Stimulated activated CD4-positive, alpha-beta T cell treated with anti-CD3 and anti-CD28 coated beads, TNF-alpha, amount 100 ng/mL, for 1 hour (primary cell): ENCODE data around the gene MITF.
"Not testable (repeated sequence)": the region's sequence is repeated elsewhere in the genome, so short reads cannot be mapped to it uniquely, and the experiment has no call there.

ENCODE experiments used
- DNase-seq, 3 donors: peaks; one replicate each; pipeline ENCODE4 v3.0.0-alpha.2; 2020; ENCODE audit warnings: low read depth in 3 of 3, low spot score in 1 of 3

MITF gene

DNA sequence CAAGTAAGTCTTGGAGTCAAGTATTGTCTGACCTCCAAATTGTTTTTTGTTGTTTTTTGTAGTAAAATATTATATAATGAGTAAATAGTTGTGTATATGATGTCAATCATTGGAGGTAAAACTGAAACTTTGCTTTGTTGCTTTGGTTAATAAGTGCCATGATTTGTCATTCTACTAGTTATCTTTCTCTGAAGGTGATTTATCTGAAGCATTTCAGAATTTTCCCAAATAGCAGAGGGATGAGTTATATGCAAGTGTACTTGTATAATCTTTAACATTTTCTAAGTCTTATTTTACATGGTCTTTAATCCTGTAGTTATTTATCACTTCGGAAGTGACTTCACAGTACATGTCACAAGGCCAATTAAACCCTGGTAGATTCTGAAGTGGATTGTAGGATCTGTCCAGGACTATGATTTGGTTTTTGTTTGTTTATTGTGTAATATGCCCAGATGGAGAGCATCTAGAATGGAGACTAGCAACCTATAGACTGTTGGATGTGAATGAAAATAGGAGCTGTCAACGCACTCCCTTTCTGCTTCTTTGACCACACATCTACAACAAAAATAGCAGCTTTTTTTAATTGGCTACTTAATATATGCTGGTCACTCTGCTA lies 167.2 kb downstream of the MITF start:
- DNase-seq, result no peak

DNA sequence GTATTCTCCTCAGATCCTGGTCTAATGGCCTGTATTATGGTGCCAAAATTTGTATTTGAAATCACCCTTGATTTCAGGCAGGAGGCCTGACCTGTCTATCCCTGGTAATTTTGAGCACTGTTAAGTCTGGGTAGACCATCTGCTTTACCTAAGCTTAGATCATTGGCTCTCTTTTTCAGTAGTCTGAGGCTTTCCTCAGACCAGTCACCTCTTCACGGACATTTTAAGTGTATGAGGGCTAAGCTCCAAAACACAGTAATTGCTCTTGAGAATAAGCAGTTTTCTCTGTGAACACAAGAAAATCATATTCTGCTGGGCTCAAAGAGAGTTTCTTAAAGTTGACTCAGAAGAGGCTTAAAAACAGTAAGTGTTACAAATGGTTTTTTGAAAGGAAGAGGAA lies 168.3 kb downstream of the MITF start:
- DNase-seq, result no peak

DNA sequence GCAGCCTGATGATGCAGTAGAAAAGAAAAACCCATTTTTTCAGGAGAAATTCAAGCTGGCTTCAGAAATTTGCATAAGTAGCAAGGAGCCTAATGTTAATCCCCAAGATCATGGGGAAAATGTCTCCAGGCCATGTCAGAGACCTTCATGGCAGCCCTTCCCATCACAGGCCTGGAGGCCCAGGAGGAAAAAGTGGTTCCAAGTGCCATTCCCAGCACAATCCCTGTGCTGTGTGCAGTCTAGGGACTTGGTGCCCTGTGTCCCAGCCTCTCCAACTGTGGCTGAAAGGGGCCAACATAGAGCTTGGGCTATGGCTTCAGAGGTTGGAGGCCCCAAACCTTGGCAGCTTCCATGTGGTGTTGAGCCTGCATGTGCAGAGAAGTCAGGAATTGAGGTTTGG lies 170.6 kb downstream of the MITF start:
- DNase-seq, result not testable (repeated sequence)

DNA sequence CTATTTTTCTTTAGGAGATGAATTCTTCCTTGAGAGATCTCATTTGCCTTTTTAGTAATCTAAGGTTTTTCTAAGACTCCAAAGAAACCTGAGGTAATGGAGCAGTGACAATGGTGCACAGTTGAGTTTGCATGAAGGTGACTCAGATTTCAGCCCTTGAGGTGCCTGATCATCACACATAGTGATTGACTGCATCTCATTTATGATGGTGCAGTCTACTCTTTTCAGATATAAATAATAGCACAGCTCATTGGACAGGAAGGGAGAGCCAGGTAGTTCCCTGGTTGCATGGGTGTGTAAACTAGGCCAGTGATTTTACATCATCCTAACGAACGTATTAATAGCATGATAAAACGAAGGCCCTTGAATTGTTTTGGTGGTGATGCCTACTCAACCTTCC lies 174.2 kb downstream of the MITF start:
- DNase-seq, result no peak

DNA sequence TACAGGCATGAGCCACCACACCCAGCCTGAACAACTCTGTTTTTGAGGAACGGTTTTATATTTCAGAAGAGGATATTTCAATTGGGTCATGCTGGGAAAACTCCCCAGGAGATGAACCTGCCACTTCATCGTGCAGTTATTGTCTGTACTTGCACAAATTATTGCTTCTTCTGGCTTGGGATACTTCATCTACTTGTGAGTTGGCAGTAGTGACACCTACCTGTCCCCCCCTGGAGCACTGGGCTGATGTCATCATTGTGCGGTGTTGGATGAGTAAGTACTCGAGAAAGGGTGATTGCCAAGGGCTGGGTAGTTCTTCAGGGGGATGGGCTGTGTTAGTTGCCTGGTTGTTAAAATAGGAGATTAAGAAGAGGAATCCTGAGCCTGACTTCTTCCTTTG lies 175.1 kb downstream of the MITF start:
- DNase-seq, result no peak

DNA sequence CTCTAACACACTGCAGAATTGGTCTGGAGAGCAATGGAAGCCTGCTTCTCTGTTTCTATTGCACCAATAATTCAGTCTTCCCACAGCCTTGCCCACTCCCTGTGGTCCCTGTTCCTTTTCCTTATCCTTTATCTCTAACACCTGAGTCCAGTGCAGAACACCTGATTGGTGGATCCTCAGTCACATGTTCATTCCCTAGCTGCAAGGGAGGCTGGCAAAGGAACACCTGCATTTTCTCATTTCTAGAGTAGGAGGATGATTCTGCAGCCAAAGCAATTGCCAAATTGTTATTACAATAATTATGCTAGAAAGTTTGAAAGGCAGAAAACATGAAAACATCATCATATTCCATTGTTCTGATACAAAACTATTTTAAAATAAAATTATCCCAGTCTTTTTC lies 176.5 kb downstream of the MITF start:
- no peak for DNase-seq

DNA sequence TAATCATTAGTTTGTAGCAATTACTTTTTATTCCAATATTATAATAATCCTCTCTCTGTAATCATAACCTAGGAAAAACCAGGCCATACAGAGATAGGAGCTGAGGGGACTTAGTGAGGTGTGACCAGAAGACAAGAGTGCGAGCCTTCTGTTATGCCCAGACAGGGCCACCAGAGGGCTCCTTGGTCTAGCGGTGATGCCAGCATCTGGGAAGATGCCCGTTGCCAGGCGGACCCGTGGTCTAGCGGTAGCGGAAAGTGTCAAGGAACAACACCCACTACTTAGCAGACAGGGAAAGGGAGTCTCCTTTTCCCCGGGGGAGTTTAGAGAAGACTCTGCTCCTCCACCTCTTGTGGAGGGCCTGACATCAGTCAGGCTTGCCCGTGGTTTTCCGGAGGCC lies 180.7 kb downstream of the MITF start:
- not testable (repeated sequence) for DNase-seq

DNA sequence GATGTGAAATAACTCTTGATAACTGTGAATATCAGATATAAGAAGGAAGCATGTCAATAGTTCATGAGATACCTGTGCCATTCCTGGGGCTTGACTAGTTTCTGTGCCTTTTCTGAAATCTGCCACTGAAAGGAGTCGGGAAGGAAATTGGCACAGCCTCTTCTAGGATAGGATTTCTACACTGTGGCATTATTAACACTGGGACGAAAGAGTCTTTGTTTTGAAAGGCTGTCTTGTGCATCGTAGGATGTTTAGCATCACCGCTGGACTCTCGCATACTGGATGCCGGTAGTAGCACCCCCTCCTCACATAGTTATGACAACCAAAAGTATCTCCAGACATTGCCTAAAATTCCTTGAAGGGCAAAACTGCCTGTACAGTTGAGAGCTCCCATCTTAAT lies 182.4 kb downstream of the MITF start:
- no peak for DNase-seq

DNA sequence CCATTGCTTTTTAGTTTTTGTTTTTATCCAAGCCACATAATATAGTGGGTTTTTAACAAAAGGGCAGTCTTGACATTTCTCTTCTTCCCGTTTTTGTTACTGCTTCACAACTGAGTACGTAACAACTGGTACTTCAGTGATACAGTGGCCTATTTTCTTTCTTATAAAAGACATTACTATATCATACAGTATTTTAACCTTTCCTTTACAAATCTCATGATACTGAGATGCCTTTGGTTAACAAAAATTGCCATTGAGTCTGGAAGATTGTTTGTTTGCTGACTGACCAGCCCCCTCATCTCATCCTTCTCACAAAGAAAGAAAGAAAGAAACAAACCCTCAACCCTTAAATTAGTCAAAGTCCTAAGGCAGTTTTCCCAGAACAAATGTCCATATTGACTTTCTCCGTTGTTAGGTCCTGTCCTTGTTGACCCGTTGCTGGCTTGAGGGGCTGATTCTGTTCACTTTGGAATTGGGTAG lies 183.3 kb downstream of the MITF start:
- no peak for DNase-seq

DNA sequence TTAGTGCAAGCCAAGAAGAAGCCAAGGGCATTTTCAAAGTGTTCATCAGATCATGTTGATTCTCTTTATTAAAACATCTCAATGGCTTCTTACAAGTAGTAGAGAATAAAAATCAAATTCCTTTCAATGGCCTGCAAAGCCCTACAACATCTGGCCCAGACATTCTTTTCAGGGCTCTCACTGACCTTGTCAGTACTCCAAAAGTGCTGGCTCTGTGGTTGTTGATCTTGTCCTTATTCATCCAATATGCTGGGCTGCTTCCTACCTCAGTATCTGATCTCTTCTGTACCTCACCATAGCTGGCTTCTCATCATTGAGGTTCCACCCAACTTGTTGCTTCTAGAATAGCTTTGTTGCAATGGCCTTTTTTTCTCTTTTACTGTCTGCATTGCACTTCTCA lies 186.2 kb downstream of the MITF start:
- no peak for DNase-seq

DNA sequence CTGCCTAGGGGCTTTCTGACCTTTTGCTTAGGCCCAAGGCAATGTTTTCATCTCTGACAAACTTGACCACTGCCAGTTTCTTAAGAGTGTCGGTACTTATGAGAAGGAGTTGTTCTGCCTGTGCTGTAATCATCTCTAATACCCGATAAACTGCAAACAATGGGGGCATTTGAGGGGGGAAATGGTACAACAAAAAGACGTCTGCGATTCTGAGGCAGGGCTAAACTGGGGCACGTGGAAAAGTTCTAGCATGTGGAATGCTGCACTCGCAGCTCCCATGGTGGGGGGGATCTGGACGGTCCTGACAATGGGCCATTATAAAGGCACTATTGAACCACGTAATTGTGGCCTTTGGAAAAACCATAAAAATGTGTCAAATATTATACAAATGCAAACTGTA lies 187.1 kb downstream of the MITF start:
- no peak for DNase-seq

DNA sequence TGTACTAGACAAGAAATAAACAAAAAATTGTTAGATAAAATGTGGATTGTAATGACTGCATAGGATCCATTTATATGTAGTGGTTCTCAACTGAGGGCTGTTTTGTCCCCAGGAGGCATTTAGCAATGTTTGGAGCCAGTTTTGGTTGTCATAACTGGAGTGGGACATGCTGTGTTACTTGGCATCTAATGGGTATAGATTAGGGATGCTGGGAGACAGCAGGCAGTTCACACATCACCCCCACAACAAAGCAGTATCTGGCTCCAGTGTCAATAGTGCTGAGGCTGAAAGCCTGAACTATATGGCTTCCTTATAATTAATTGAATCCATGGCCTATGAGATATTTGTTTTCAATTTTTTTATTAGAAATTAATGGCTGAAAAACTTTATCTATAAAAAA lies 188.3 kb downstream of the MITF start:
- DNase-seq, result no peak

DNA sequence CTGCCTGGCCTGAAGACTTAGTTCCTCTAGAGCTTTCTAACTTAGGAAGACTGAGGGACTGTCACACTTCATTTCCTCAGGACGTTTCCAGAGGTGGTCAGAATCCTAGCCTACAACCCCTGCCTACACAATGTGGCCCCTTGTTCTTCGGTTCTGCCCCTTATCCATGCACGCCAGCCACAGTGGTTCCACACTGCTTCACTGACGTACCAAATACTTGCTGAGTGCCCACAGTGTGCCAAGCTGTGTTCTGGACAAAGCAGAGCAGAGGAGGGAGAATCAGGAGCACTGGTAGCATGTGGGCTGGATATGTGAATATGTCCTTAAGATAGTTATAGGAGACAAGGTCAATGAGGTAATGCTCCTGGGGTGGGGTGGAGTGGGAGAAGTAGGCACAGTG lies 189.8 kb downstream of the MITF start:
- DNase-seq, result no peak

DNA sequence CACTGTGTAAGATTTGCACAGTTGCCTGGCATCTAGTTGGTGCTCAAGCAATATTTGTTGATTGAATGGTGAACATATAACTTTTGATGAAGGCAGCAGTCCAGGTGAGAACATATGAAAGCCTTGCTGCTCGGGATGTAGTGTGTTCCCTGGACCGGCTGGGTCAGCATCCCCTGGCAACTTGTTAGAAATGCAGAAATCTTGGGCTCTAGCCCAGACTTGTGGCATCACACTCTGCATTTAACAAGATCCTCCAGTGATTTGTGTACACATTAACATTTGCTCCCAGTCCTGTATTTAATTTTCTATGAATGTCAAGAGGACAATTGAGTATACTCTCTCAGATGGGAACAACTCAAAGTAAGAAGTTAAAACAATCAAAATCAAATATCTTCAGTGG lies 191.3 kb downstream of the MITF start:
- DNase-seq, result no peak

DNA sequence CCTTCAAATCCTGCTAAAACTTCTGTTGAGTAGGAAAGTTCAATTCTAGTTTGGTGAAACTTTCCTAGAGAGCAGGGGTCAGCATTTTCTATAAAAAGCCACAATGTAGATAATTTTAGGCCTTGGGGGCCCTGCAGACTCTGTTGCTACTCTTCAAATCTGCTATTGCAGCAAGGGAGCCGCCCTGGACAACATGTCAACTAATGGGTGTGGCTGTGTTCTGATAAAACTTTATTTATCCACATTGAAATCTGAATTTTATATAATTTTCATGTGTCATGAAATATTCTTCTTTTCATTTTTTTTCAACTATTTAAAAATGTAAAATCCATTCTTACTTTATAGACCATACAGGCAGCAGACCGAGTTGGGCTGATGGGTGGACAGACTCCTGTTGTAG lies 192.8 kb downstream of the MITF start:
- no peak for DNase-seq

DNA sequence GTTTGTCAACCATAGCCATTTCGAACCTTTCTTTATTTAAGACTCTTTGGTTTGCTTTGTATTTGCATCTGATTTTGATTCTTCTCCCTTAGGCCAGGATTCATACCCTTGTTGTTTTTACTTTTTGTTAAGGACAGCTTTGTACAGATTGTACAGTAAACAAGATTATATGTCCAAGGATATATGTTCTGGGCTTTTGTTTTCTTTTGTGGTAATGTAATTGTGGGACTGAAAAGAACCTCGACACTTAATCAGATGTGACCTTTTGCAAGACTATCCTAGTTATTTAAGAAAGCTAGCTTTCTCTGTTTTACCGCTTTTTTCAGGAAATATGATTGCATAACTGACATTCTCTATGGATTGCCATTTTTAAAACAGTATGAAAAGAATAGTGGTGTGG lies 193.2 kb downstream of the MITF start:
- no peak for DNase-seq

DNA sequence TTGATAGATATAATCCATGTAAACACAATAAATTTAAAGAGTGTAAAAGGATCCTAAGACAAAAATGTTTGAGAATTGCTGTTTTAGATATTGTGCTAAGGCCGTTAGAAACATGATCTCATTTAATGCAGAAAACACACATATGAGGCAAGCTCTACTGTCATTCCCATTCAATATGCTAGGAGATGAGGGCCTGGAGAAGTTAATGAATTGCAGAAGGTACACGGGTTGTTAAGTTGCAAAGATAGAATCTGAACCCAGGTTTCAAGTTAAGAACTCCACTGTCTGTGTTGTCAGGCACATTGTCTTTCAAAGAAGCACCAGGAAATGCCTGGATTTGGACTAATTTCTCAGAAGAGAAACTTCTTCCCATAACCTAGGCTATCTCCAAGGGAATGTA lies 195.1 kb downstream of the MITF start:
- no peak for DNase-seq

DNA sequence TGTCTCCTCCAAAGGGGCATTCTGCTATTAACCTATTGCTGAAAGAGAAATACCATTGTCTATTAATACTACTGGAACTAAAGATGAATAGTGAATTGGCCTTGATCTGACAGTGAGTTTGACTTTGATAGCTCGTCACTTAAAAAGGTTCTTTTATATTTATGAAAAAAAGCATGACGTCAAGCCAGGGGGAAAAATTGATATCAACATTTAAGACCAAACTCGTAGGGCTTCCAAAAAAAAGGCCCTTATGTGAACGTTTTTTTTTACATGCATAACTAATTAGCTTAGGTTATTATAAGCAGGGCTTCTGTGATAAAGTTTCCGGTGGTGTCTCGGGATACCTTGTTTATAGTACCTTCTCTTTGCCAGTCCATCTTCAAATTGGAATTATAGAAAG lies 197.0 kb downstream of the MITF start:
- DNase-seq, result no peak

DNA sequence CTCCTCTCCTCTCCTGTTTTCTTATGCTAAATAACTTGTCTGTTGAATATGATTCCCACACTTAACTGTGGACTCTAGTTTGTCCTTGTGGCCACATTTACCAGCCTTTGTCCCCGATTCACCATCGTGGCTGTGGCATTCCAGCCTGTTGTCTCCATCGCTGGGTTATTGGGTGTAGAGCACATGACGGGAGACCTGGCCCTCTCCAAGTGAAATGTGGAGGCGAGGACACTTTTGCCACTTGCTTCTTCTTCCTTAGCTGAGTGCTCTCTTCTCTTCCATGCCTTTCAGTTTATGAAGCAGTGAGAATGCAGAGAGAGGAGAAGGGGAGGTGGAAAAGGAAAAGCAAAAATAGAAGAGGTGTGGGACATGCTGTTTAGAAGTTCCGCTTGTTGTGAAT lies 198.8 kb downstream of the MITF start:
- DNase-seq, result no peak

DNA sequence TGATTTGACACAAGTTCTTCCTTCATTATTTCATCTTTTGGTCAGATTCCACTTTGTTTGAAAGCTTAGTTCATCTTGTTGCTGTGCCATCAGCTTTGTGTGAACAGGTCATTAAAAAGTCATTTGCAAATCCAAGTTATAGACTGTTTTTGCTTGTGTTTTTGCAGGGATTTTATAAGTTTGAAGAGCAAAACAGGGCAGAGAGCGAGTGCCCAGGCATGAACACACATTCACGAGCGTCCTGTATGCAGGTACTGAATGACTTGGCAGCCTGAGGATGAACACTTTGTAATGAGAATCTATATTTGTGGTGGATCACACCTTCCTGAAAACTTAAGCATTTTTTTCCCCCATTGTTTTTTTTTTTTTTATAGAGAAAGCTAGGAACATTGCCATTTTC lies 199.7 kb downstream of the MITF start:
- DNase-seq, result no peak

DNA sequence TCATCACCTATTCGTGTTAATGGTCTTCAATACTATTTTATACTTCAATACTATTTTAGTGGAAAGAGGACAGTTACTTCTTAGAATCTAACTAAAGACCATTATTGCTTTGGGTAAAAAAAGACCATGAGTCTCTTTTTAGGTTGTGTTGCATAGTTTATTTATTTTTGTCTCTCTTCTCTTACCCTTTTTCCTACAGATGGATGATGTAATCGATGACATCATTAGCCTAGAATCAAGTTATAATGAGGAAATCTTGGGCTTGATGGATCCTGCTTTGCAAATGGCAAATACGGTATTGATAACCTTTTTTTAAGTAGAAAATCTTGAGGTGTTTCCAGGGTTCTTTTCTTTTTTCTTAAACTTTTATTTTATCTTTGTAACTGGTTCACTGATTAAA lies 201.8 kb downstream of the MITF start:
- no peak for DNase-seq

DNA sequence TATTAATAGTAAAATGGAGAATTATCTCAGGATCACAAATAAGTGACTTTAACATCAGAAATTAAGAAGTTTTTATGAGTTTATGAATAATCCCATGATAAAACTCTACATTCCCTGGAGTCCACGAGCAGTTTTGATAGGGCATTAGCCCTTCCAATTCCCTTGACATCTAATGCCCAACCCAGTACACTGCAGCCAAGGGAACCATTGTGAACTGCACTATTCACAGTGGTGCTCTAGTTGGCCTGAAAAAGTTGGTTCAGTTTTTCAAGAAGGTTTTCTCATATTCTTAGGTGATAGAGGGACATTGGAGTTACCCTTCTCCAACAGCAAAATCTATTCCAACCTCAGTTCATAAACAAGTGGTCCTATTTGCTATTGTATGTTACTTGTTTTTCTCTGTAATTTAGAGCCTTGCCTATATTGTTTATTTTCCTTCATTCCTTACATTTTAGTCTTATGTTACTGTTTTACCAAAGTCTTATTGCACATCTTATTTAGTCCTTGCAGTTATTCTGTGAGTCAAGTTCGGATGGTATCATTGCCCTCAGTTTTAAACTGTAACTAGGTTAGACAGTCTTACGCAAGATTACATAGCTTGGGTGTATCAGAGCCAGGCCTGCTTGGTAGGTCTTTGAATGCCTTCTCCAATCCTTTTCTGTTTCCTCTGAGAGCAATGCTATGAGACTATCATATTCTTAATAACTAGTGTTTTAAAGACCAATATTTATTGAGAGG lies 202.3 kb downstream of the MITF start:
- DNase-seq, result no peak

DNA sequence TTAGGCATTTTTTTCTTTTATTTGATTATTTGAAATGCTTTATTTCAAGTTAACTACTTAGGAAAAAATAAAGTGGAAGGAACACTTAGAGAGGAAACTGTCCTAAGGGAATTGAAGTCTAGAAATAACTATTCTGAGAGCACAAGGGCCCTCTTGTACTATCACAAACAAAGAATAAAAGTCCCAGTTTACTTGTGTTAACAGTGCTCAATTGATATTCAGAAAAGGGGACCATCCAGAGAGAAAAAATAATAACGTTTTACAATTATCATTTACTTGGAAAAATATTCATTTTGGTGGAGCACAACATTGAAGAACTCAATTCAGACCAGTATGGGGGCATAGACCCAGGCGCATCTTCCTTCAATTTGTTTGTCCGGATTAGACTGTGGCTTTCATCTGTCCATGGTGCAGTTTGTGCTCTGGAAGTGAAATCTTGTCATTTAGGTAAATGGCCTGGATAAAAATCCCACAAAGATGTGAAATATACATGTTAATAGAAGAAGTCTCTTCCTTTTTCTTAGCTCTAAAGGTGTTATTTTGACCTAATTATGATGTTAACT lies 205.7 kb downstream of the MITF start:
- no peak for DNase-seq
